ENCODE measurements around the gene LNX2. TPM values are rescaled to one million over a fixed set of nuclear protein-coding genes. Genes with fewer than 3 reads are reported as not detected.

Gene LNX2
- total RNA-seq, 1 experiment from 2014 or later: 12.1 TPM

- H3K79me2 ChIP-seq (ENCODE audit: insufficient read depth, low read length): no peaks in the 10 kb centered on the region
- no peak overlapping the region for H3K9ac ChIP-seq (ENCODE audit: low read length)
- no TSS peak for BruUV-seq (replicated peaks)
- H3K27ac ChIP-seq (ENCODE audit: low read depth, low read length): no peak overlapping the region
- 0 out of 4 replicates have a peak, but pooled peaks cover 0 to 4% of the 10 kb centered on the region in 2 experiments for H3K4me1 ChIP-seq (ENCODE audit: control insufficient read depth in 1 of 2, insufficient read depth in 2 of 2, low read length in 2 of 2)
- ChIA-PET POLR2A (no interaction called here), CTCF (interaction anchor here (1.3 kb wide), 1 partner anchor 295 kb away, joined by 4 read pairs; no protein-coding TSS in a partner anchor), RAD21 (ENCODE audit: low non-redundant PET in 1 of 2, low total read pairs in 2 of 2, uncharacterized antibody in 2 of 2, unreplicated experiment in 2 of 2) (no interaction called here)
- H2AFZ ChIP-seq (ENCODE audit: low read depth, low read length, poor library complexity, severe bottlenecking): no peak overlapping the region
- no peaks in the 10 kb centered on the region for H3K36me3 ChIP-seq (ENCODE audit: control insufficient read depth in 1 of 2, insufficient read depth in 2 of 2, low read length in 2 of 2)
- no peaks in the 10 kb centered on the region for H3K27me3 ChIP-seq (ENCODE audit: insufficient read depth, low read length)
- no peaks in the 10 kb centered on the region for H3K9me2 ChIP-seq (ENCODE audit: insufficient read depth)
- no peak for ATAC-seq
- no peak overlapping the region for H3K4me2 ChIP-seq (ENCODE audit: low read length)
- no peaks in the 10 kb centered on the region for H4K20me1 ChIP-seq (ENCODE audit: insufficient read depth)
- DNase-seq (ENCODE audit: low read depth, low spot score): no peak
- no peaks in the 10 kb centered on the region for H3K9me3 ChIP-seq (ENCODE audit: control insufficient read depth in 1 of 2, insufficient read depth in 1 of 2, low read depth in 1 of 2, low read length in 2 of 2)
- no peak overlapping the region for H3K4me3 ChIP-seq (replicated peaks in 1 of 2; ENCODE audit: low read depth in 1 of 2, low read length in 2 of 2)
- intact Hi-C loops (cut with micrococcal nuclease): no loop called here
- TF ChIP-seq REST (IDR thresholded peaks at IDR 0.05; ENCODE audit: low read depth): no peak
- no peak for TF ChIP-seq ZBTB33 (IDR thresholded peaks at IDR 0.05; ENCODE audit: extremely low read depth, insufficient replicate concordance, low read length)
Measured at GRCh38 chr13:27659145-27659865, 39.0 kb upstream of the LNX2 start.
